ENCODE data around the gene TXNRD1.

TXNRD1 gene

GRCh38 chr12:104353012-104353981 is 137.7 kb downstream of the TXNRD1 start:
- no peak for DNase-seq

DNA sequence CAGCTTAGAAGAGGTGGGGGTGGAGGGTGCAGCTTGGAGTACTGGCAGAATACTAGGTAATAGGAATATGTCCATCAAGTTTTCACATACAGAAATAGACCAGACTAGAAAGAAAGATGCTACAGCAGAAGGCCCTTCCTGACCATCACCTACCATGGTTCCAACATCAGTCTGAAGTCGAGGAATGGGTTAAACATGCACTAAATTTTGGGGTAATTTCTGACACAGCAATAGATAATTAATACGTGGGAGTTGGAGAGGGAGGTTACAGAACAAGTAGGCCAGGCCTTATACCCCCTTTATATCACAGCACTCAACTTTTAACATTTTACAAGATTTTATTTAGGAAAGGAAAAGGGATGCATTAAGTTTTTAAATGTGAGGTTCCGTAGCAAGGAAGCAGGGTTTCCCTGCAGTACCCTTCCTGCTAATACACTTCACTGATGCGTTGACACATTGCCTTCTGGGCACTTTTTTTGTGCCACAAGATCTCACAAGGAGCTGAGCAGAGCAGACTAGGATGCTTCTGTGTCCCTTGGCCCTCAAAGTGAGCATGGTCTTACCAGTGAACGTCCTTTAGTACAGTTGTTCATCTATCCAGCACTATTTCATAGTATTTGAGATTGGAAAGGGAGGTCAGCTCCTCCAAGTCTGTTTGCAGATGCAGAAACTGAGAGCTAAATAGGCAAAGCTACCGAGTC is 138.7 kb downstream of the TXNRD1 start:
- DNase-seq, result no peak

DNA sequence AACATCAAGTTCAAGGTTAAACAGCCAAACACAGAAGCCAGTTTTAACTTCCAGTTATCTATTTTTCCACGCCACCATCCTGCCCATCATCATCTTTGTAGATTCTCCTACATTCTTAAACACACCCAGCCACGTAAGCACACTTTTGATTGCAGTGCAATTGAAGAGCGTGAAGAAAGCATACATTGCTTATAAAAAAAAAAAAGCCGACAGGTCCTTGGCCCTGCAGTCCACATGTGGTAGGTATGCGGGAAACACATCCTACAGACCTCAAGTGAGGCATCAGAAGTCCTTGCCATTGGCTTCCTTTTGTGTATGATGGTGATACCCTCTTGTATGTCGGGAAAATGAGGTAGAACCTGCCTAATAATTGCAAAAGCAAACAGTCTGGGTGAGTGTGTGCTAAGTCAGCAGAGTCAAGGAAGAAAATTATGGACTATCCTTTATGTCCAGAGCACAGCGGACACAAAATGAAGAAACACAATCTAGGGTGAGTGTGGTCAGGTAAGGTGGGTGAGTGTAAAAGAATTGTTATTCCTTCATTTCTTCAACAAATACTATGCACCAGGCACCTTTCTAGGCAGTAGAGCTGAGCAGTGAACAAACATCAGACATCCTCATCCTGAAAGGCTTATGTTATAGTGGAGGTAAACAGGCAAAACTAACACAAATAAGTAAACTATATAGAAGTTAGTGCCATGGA is 139.4 kb downstream of the TXNRD1 start:
- no peak for DNase-seq

DNA sequence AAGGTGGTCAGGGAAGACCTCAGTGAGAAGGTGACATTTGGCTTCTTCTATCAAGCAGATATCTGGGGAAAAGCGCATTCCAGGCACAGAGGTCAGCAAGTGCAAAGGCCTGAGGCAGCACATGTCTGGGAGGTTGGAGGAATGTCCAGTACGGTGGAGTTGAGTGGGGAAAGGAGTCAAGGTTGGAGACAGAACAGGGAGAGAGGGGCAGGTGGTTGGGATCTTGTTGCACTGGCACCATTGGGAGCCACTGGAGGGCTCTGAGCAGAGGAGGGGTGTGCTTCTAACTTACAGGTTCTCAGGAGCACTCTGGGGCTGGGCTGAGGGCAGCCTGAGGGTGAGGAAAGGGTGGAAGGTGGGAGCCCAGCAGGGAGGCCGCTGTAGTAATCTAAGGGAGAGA is 140.1 kb downstream of the TXNRD1 start:
- no peak for DNase-seq

DNA sequence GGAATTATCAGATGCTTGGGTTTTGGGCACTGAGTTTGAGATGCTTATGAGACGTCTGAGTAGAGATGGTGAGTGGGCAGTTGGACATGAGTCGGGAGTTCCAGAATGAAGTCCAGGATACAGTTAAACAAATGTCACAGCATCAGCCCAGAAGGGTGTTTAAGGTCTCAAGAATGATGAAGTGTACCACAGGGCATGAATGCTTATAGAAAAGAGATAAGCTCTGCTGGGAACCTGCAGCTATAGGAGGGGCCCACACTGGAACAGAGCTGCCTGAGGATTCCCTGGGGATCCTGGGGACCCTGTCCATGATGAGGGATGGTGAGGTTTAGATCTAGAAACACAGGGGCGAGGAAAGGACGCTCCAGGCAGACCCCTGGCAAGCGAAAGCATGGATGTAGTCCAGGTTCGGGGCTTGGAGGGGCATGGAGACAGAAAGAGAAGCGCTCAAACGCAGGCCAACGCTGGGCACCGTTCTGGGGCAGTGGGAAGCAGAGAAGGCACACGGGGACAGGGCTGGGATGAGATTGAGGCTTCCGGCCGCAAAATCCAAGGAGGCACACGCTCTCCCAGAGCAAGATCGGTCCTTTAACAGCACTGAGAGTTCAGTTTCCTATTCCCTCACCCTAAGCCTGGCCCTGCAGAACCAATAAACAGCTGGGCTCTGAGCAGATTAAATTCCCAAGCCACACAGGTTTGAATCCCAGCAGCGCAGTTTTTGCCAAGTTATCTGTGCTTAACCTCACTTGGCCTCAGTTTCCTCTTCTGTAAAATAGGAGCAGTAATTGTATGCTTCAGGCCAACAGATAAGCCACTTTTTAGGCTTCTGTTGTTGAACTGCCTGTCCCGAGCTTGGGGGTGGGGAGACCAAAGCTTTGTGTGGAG is 140.9 kb downstream of the TXNRD1 start:
- DNase-seq, result no peak

DNA sequence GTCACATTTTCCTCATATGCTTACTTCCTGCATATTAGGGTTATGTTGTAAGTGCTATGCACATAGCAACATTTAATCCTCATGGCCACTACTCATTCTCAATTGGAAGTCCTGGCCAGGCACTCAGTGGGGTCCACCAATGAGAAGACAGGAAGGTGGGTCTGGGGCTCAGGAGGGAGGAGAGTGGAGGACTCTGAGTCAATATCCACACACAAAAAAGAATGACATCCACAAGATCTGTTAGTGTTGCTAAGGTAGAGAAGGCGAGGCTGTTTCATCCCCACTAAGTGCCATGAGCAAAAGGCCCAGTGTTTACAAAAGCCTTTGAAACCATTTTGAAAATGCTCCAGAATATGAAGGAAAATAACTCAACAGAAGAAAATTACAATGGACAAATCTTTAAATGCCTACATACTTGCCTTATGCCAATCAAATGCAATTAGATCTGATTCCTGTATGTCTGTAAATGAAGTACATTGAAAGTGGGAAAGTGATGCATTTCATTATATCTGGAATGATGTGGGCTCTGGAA is 141.9 kb downstream of the TXNRD1 start:
- DNase-seq, result no peak

- no peak for DNase-seq
Observed at GRCh38 chr12:104358353-104359003, 142.9 kb downstream of the TXNRD1 start.

GRCh38 chr12:104359216-104359615 is 143.6 kb downstream of the TXNRD1 start:
- no peak for DNase-seq

DNA sequence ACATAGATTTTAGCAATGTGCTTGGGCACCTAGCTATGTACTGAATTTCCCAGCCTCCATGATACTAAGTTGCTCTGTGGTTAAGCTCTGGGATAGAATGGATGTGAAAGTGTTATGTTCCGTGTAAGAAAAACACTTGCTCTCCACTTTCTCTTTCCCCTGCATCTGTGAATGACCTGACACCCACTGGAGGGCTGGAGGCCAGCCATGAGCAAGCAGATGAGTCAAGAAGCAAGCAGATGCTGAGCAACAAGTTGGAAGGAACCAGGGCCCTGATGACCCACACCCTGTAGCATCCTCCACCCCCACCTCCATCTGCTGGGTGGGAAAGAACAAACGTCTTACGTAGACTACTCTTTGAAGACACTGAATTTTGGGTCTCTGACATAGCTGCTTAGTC is 144.6 kb downstream of the TXNRD1 start:
- DNase-seq, result no peak

- no peak for DNase-seq
Observed at GRCh38 chr12:104360983-104361707, 145.6 kb downstream of the TXNRD1 start.

- DNase-seq, result no peak
Observed at GRCh38 chr12:104365921-104366410, 150.4 kb downstream of the TXNRD1 start.

GRCh38 chr12:104369708-104370107 is 154.1 kb downstream of the TXNRD1 start:
- no peak for DNase-seq

DNA sequence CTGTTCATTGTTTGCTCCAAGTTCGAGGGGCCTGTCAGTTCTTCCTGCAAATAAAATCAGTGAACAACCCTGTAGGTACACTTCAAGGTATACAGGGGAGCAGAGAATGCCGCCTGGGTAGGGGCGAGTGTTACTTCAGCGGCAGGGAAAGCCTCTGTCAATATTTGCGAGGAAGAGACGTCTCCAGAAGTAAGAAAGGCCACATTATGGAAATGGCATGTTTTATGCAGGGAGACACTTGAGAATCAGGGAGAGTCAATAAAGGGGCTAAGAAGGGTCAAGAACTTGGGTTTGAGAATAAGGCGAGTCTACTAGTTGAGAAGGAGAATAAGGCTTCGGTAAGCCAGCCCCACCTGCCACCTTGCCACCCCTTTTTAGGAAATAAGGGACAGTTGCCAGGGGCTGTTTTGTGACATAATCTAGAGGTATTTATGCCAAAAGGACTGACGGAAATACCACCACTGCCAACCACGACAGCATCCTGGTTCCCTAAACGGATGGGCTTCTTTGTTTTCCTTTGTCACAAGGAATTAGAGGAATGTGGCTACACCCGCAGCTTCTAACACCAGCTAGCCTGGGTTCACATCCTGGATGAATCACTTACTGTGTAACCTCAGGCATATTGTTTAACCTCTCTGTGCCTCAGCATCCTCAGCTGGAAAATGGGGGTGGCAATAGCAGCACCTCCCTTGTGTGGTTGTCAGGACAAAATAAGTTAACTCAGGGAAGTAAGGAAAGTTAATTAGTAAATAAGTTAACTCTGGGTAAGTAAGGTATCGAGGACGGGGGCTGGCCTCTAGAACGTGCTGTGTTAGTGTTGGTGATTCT is 155.7 kb downstream of the TXNRD1 start:
- no peak for DNase-seq

- DNase-seq, result no peak
Observed at GRCh38 chr12:104372061-104372720, 156.6 kb downstream of the TXNRD1 start.

- no peak for DNase-seq
Observed at GRCh38 chr12:104372721-104373335, 157.2 kb downstream of the TXNRD1 start.

DNA sequence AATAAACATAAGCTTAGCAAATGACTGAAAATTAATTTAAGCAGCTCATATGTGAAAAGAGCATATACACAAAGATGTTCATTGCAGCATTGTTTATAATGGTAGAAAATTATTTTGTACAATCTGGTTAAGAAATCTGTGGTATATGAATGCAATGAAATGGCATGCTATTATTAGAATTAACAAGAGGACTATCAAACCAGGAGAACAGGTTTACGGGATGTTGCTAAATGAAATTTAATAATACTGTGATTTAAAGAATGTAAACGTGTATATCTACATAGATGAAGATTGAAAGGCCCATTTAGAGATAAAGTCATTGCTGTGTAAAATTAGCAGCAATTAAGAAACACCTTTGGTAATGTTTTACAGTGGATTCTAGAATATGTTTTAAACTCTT is 158.5 kb downstream of the TXNRD1 start:
- DNase-seq, result no peak

- DNase-seq, result no peak
Observed at GRCh38 chr12:104374806-104375205, 159.2 kb downstream of the TXNRD1 start.

DNA sequence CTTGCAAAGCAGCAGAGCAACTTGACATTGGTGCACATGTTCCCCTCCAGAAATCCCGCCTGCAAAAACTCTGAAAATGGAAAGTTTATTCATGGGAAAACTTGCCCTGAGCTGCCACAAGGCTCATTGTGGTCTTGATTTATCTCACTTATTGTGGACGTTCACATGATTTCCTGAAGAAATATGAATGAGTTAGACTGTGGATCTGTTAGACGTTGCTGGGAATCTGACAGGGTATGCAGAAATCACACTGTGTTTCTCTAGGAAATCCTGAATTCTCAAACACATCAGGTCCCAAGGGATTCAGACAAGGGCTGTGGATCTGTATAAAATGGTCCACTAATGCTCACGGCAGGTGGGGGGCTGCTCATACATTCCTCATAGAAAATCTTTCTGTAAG is 160.2 kb downstream of the TXNRD1 start:
- no peak for DNase-seq
